Measurements from ENCODE around the gene FLYWCH2. TPM values are rescaled to one million over a fixed set of nuclear protein-coding genes. Genes with fewer than 3 reads are reported as not detected.
A peak's percentile ranks its signal among the peaks of the same experiment; 100 is the strongest.

Gene FLYWCH2
- total and polyA plus RNA-seq, 2 of the 13 experiments (the other 11 are each of a cell fraction or from before 2014, with no cell fraction given): 16.9 to 19.8 TPM

- TF ChIP-seq ZNF510 (CRISPR knock-in tag; IDR thresholded peaks at IDR 0.05; ENCODE audit: low read depth) (no peak), KDM5A (IDR thresholded peaks at IDR 0.05; ENCODE audit: borderline replicate concordance, low read length) (peak; percentile 9; the same call in 1 of the 2 replicates), FOSL1 (CRISPR knock-in tag; IDR thresholded peaks at IDR 0.05; ENCODE audit: borderline replicate concordance) (no peak), RARG (CRISPR knock-in tag; IDR thresholded peaks at IDR 0.05; ENCODE audit: low read depth) (no peak), NAIF1 (CRISPR knock-in tag; IDR thresholded peaks at IDR 0.05; ENCODE audit: borderline replicate concordance) (no peak), SMARCC2 (IDR thresholded peaks at IDR 0.05) (no peak), NCOA2 (CRISPR knock-in tag; IDR thresholded peaks at IDR 0.05) (no peak), HMG20B (CRISPR knock-in tag; conservative IDR thresholded peaks at IDR 0.05) (no peak), ZNF407 (CRISPR knock-in tag; IDR thresholded peaks at IDR 0.05; ENCODE audit: not compliant biosample characterization) (no peak), ZNF337 (CRISPR knock-in tag; IDR thresholded peaks at IDR 0.05; ENCODE audit: borderline replicate concordance, low read depth) (no peak), BRCA1 (CRISPR knock-in tag; IDR thresholded peaks at IDR 0.05) (no peak), ATF7-NPFF (CRISPR knock-in tag; IDR thresholded peaks at IDR 0.05; ENCODE audit: low read depth) (no peak), YEATS2 (CRISPR knock-in tag; IDR thresholded peaks at IDR 0.05; ENCODE audit: borderline replicate concordance) (no peak), ADNP (CRISPR knock-in tag; IDR thresholded peaks at IDR 0.05) (0 out of 2 replicates have a peak, but pooled peaks have one; percentile 38), ATRX (CRISPR knock-in tag; IDR thresholded peaks at IDR 0.05; ENCODE audit: borderline replicate concordance) (no peak), GABPB1 (CRISPR knock-in tag; IDR thresholded peaks at IDR 0.05) (peak; percentile 16; the same call in 1 of the 2 replicates), MTF2 (CRISPR knock-in tag; IDR thresholded peaks at IDR 0.05; ENCODE audit: borderline replicate concordance) (no peak), ZNF883 (CRISPR knock-in tag; IDR thresholded peaks at IDR 0.05; ENCODE audit: not compliant biosample characterization) (peak; percentile 13), ZNF431 (CRISPR knock-in tag; IDR thresholded peaks at IDR 0.05; ENCODE audit: borderline replicate concordance, low read depth) (no peak), SAP130 (CRISPR knock-in tag; IDR thresholded peaks at IDR 0.05; ENCODE audit: low read depth) (peak; percentile 12; the same call in 1 of the 2 replicates), FOXP1 (IDR thresholded peaks at IDR 0.05) (no peak), FOXP1 (CRISPR knock-in tag; IDR thresholded peaks at IDR 0.05) (no peak)
- TF ChIP-seq, protein P1, sequence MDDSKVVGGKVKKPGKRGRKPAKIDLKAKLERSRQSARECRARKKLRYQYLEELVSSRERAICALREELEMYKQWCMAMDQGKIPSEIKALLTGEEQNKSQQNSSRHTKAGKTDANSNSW (CRISPR knock-in tag; IDR thresholded peaks at IDR 0.05; ENCODE audit: borderline replicate concordance): no peak
These were observed 999 bp upstream of the FLYWCH2 start (continued) for GRCh38 chr16:2881783-2882649.

Data from HepG2 (cell line).